ENCODE data around the gene SRRM2. TPM values are rescaled to one million over a fixed set of nuclear protein-coding genes. Genes with fewer than 3 reads are reported as not detected.

SRRM2 gene
- total and polyA plus RNA-seq, 5 experiments from 2014 or later, result 25.5 to 965 (median 110) TPM

- Mint-ChIP-seq H3K4me1 (peaks cover under 1 to 6% (median 2%) of the 10 kb centered on the region in 4 donors), H3K36me3 (no peaks in the 10 kb centered on the region), H3K9me3 (no peaks in the 10 kb centered on the region), H3K27ac (no peak overlapping the region), H3K27me3 (no peaks in the 10 kb centered on the region), H3K4me3 (no peak overlapping the region)
- ATAC-seq (no peak), DNase-seq (no peak)
- POLR2A ChIA-PET, result interaction anchor here (0.8 kb wide), 1 partner anchor 37 kb away, joined by 6 read pairs; no protein-coding TSS in a partner anchor
Measured at GRCh38 chr16:2745961-2746360, 6.5 kb upstream of the SRRM2 start.

GRCh38 chr16:2748757-2749455, 3.5 kb upstream of the SRRM2 start:
- no peak for ATAC-seq
- H3K27ac Mint-ChIP-seq, result no peak overlapping the region
- no peaks in the 10 kb centered on the region for H3K27me3 Mint-ChIP-seq
- peaks cover 7 to 22% (median 12%) of the 10 kb centered on the region in 4 donors for H3K4me1 Mint-ChIP-seq
- H3K36me3 Mint-ChIP-seq, result peaks cover 0 to 5% (median 2%) of the 10 kb centered on the region in 3 donors
- H3K9me3 Mint-ChIP-seq, result peaks cover 0 to 5% (median 0%) of the 10 kb centered on the region in 9 donors
- peak in 1 of 10 donors; percentile 24 for DNase-seq
- no peak overlapping the region for H3K4me3 Mint-ChIP-seq
- POLR2A ChIA-PET, result no interaction called here

- POLR2A ChIA-PET, result no interaction called here
- H3K27ac Mint-ChIP-seq, result no peak overlapping the region
- peaks cover 12 to 27% (median 18%) of the 10 kb centered on the region in 4 donors for H3K4me1 Mint-ChIP-seq
- H3K4me3 Mint-ChIP-seq, result peak overlapping the region in 1 of 10 donors; percentile 20
- peaks cover 0 to 5% (median 0%) of the 10 kb centered on the region in 9 donors for H3K9me3 Mint-ChIP-seq
- ATAC-seq (no peak), DNase-seq (no peak)
- H3K36me3 Mint-ChIP-seq, result peaks cover 0 to 11% (median 6%) of the 10 kb centered on the region in 3 donors
- no peaks in the 10 kb centered on the region for H3K27me3 Mint-ChIP-seq
Measured at GRCh38 chr16:2749476-2749875, 3.0 kb upstream of the SRRM2 start.

DNA sequence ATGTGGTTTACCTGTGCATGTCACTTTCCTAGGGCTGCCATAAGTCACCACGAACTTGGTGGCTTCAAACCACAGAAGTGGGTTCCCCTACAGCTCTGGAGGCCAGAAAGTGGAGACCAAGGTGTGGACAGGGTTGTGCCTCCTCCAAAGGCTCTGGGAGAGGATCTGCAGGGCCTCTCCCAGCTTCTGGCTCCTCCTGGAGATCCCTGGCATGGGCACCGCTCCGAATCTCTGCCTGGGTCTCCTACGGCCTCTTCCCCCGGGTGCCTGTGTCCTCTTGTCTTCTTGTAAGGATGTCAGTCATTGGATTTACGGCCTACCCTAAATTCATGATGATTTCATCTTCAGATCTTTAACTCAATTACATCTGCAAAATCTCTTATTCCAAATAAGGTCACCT, 2.5 kb upstream of the SRRM2 start:
- Mint-ChIP-seq H3K4me1 (peaks cover 15 to 32% (median 23%) of the 10 kb centered on the region in 4 donors), H3K27ac (peak overlapping the region in 4 of 10 donors; percentile 34 to 99 (median 78)), H3K4me3 (peak overlapping the region in 1 of 10 donors; percentile 30), H3K36me3 (peaks cover 0 to 15% (median 6%) of the 10 kb centered on the region in 3 donors), H3K9me3 (peaks cover 0 to 5% (median 0%) of the 10 kb centered on the region in 9 donors), H3K27me3 (no peaks in the 10 kb centered on the region)
- DNase-seq (no peak), ATAC-seq (no peak)
- POLR2A ChIA-PET, result no interaction called here

- Mint-ChIP-seq H3K36me3 (peaks cover 0 to 30% (median 6%) of the 10 kb centered on the region in 3 donors), H3K27me3 (no peaks in the 10 kb centered on the region), H3K9me3 (peaks cover 0 to 5% (median 0%) of the 10 kb centered on the region in 9 donors), H3K27ac (peak overlapping the region; percentile 98 to 99 (median 99)), H3K4me3 (peak overlapping the region in 8 of 10 donors; percentile 62 to 95 (median 86)), H3K4me1 (peaks cover 30 to 47% (median 39%) of the 10 kb centered on the region in 4 donors)
- POLR2A ChIA-PET, result interaction anchor here (0.8 to 5.5 kb wide), 8 partner anchors 11 to 161 kb away, joined by 3 to 128 read pairs (median 4); partner anchors contain the start of genes ELOB, FLYWCH1 and KCTD5
- no peak for ATAC-seq
- no peak for DNase-seq
Measured at GRCh38 chr16:2751577-2752034, 832 bp upstream of the SRRM2 start.

- peak; percentile 30 to 46 for ATAC-seq
Measured at GRCh38 chr16:2752850-2753732, 653 bp downstream of the SRRM2 start.

DNA sequence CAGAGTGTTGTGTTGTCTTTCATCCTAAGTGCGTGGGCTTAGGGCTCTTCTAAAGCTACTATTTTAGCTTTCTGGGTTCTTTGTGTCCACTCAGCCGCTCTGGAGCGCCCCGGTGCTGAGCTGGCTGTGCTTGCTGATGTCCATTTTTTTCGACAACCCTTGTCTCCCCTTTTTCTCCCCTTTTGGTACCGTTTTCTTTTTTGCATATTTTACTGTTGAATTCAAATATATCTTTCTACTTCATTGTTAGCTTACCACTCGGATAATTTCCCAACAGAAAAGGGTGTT, 1.2 kb downstream of the SRRM2 start:
- Mint-ChIP-seq H3K4me1 (peaks cover 43 to 56% (median 54%) of the 10 kb centered on the region in 4 donors), H3K27ac (peak overlapping the region; percentile 84 to 99 (median 93)), H3K4me3 (peak overlapping the region; percentile 81 to 97 (median 92)), H3K27me3 (no peaks in the 10 kb centered on the region), H3K9me3 (peaks cover 0 to 5% (median 0%) of the 10 kb centered on the region in 9 donors), H3K36me3 (peaks cover 9 to 51% (median 10%) of the 10 kb centered on the region in 3 donors)
- ATAC-seq (no peak), DNase-seq (no peak)
- POLR2A ChIA-PET, result interaction anchor here (0.6 to 5.5 kb wide), 10 partner anchors 9 to 789 kb away, joined by 3 to 128 read pairs (median 4); partner anchors contain the start of genes ELOB, KCTD5 and RPS2

More at GRCh38 chr16:2752850-2753732, 653 bp downstream of the SRRM2 start:
- Mint-ChIP-seq H3K4me3 (peak overlapping the region; percentile 81 to 97 (median 92)), H3K27ac (peak overlapping the region; percentile 84 to 99 (median 98)), H3K4me1 (peaks cover 41 to 56% (median 52%) of the 10 kb centered on the region in 4 donors), H3K9me3 (peaks cover 0 to 5% (median 0%) of the 10 kb centered on the region in 9 donors), H3K36me3 (peaks cover 5 to 45% (median 6%) of the 10 kb centered on the region in 3 donors), H3K27me3 (no peaks in the 10 kb centered on the region)
- POLR2A ChIA-PET, result interaction anchor here (0.6 to 5.5 kb wide), 15 partner anchors 10 to 239 kb away, joined by 3 to 128 read pairs (median 5); partner anchors contain the start of genes ATP6V0C, ELOB and KCTD5
- peak in 4 of 10 donors; percentile 40 to 79 (median 51) for DNase-seq

GRCh38 chr16:2755158-2755557, 2.7 kb downstream of the SRRM2 start:
- Mint-ChIP-seq H3K4me3 (peak overlapping the region; percentile 81 to 97 (median 92)), H3K27me3 (no peaks in the 10 kb centered on the region), H3K36me3 (peaks cover 16 to 66% (median 20%) of the 10 kb centered on the region in 3 donors), H3K9me3 (peaks cover 0 to 5% (median 0%) of the 10 kb centered on the region in 9 donors), H3K4me1 (peaks cover 49 to 67% (median 58%) of the 10 kb centered on the region in 4 donors), H3K27ac (peak overlapping the region; percentile 71 to 99 (median 86))
- DNase-seq (no peak), ATAC-seq (no peak)
- POLR2A ChIA-PET, result interaction anchor here (5.5 kb wide), 1 partner anchor 22 kb away, joined by 128 read pairs; the partner anchor contains the start of gene ELOB

DNA sequence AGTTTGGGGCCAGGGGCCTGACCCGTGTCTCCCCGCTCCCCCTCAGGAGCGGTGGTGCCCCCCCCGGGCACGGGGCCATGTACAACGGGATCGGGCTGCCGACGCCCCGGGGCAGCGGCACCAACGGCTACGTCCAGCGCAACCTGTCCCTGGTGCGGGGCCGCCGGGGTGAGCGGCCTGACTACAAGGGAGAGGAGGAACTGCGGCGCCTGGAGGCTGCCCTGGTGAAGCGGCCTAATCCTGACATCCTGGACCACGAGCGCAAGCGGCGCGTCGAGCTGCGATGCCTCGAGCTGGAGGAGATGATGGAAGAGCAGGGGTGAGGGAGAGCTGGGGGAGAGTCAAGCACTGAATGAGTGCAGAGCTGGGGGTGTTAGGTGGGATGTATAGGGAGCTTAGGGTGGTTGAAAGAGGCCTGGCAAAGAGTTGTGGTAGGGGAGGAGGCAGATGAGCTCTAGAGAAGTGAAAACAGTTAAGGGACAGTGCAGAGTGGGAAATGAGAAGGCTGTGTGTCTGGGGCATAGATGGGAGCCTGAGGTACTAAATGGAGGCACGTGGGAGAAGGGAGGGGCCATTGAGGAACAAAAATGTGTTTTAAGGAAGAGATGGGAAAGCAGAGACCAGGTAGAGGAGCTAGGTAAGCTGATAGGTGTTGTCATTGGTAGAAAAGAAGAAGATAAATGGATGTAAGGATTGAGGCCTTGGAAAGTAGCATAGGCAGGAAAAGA, 4.0 kb downstream of the SRRM2 start:
- Mint-ChIP-seq H3K9me3 (peaks cover 0 to under 1% (median 0%) of the 10 kb centered on the region in 9 donors), H3K27me3 (no peaks in the 10 kb centered on the region), H3K4me3 (peak overlapping the region in 8 of 10 donors; percentile 1 to 81 (median 20)), H3K27ac (peak overlapping the region in 9 of 10 donors; percentile 29 to 99 (median 70)), H3K36me3 (peaks cover 23 to 79% (median 29%) of the 10 kb centered on the region in 3 donors), H3K4me1 (peaks cover 46 to 72% (median 55%) of the 10 kb centered on the region in 4 donors)
- ATAC-seq (no peak), DNase-seq (peak in 1 of 10 donors; percentile 59)
- POLR2A ChIA-PET, result interaction anchor here (0.7 to 1.2 kb wide), 3 partner anchors 15 to 112 kb away, joined by 3 to 5 read pairs (median 5); no protein-coding TSS in a partner anchor

GRCh38 chr16:2757344-2757743, 4.9 kb downstream of the SRRM2 start:
- no peak for DNase-seq
- Mint-ChIP-seq H3K4me1 (peaks cover 40 to 78% (median 58%) of the 10 kb centered on the region in 4 donors), H3K27me3 (no peaks in the 10 kb centered on the region), H3K4me3 (no peak overlapping the region), H3K36me3 (peaks cover 25 to 88% (median 38%) of the 10 kb centered on the region in 3 donors), H3K9me3 (no peaks in the 10 kb centered on the region), H3K27ac (peak overlapping the region in 5 of 10 donors; percentile 15 to 80 (median 34))
- POLR2A ChIA-PET, result interaction anchor here (0.7 to 1.2 kb wide), 3 partner anchors 18 to 111 kb away, joined by 3 to 5 read pairs (median 5); no protein-coding TSS in a partner anchor
- no peak for ATAC-seq

DNA sequence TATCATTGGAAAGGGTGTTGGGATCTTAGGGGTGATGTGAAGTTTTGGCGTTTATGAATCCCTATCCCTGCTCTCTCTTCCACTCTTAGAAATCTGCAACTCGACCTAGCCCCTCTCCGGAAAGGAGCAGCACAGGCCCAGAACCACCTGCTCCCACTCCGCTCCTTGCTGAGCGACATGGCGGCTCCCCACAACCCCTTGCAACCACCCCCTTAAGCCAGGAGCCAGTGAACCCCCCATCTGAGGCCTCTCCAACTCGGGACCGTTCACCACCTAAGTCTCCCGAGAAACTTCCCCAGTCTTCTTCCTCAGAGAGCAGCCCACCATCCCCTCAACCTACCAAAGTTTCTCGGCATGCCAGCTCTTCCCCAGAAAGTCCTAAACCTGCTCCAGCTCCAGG, 9.0 kb downstream of the SRRM2 start:
- H3K4me1 Mint-ChIP-seq, result peaks cover 11 to 67% (median 44%) of the 10 kb centered on the region in 4 donors
- H3K27me3 Mint-ChIP-seq, result no peaks in the 10 kb centered on the region
- ATAC-seq, result no peak
- H3K27ac Mint-ChIP-seq, result peak overlapping the region in 2 of 10 donors; percentile 67 to 73
- H3K36me3 Mint-ChIP-seq, result peaks cover 43 to 100% (median 60%) of the 10 kb centered on the region in 3 donors
- peak overlapping the region in 1 of 10 donors; percentile 10 for H3K4me3 Mint-ChIP-seq
- POLR2A ChIA-PET, result no interaction called here
- DNase-seq, result no peak
- no peaks in the 10 kb centered on the region for H3K9me3 Mint-ChIP-seq
